Frontal cortex (tissue), 4 donors: Measurements from ENCODE around the gene PTOV1. TPM values are rescaled to one million over a fixed set of nuclear protein-coding genes. Genes with fewer than 3 reads are reported as not detected.

Experiments
- DNase-seq, 2 donors: peaks; one replicate each; pipeline ENCODE4 v3.0.0; 2012; ENCODE audit warnings: low spot score in 2 of 2
- FAIRE-seq: peaks from 2 replicates; lab custom pipeline; 2012; peaks lifted over from hg19 to GRCh38; lab: Jason Lieb, UNC
- total RNA-seq: library from RNA; depleted of rRNA; stranded (reverse); fragments of >200 nt; gene quantifications from one replicate; pipeline ENCODE4 v1.2.3, GENCODE V29; 2014
- donor health status: control.
- donor health status: control.
- donor health status: control.

PTOV1 gene
- 109 TPM for total RNA-seq

DNA sequence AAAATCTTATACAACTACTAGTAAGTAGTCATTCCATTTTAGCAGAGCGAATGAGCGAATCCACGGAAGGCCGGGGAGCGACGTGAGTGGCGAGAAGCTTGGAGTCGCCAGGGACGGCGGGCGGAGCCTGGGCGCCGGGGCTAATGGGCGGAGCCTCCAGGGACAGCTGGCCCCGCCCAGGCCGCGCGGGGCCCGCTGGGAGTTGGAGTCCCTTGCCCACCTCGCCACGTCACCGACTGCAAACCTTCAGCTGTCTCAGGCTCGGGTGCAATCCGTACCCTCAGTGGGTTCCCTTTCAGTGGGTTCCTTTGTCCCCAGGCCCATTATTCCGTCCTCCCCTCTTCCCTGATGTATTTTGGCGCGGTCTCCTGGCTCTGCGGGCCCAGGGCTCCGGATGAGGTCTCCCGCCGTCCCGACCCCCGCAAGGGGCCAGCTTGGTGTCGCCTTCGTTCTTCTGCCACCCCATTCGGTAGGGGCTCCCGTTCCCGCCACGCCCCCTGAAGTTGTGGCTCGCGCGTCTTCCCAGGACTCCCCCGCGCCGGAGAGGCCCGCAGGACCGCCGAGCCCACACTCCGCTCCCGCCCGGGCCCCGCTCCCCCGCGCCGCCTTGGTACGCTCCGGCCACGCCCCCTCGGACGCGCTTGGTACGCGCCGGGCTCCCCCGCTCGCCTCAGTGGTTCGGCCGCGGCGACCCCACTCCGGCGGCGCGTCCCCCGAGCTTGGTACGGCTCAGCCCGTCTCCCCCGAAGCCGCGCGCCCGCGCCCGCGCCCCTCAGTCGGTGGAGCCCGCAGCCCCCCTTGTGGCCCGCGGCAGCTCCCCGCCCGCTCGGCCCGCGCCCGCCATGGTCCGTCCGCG lies at the start of gene PTOV1:
PTOV1 (plus strand) TSS at position 673 of the 856 bp plus-strand sequence.
- FAIRE-seq (no peak), DNase-seq (peak; percentile 99 to 100)

DNA sequence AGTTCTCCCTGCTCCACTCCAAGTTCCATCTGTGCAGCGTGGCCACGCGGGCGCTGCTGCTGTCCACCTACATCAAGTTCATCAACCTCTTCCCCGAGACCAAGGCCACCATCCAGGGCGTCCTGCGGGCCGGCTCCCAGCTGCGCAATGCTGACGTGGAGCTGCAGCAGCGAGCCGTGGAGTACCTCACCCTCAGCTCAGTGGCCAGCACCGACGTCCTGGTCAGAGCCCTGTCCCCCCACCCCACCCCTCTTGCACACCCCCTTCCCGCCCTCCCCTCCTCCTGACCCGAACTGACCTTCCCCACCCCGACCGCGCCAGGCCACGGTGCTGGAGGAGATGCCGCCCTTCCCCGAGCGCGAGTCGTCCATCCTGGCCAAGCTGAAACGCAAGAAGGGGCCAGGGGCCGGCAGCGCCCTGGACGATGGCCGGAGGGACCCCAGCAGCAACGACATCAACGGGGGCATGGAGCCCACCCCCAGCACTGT lies 49.5 kb upstream of the PTOV1 start:
- DNase-seq: no peak
- FAIRE-seq: no peak

DNA sequence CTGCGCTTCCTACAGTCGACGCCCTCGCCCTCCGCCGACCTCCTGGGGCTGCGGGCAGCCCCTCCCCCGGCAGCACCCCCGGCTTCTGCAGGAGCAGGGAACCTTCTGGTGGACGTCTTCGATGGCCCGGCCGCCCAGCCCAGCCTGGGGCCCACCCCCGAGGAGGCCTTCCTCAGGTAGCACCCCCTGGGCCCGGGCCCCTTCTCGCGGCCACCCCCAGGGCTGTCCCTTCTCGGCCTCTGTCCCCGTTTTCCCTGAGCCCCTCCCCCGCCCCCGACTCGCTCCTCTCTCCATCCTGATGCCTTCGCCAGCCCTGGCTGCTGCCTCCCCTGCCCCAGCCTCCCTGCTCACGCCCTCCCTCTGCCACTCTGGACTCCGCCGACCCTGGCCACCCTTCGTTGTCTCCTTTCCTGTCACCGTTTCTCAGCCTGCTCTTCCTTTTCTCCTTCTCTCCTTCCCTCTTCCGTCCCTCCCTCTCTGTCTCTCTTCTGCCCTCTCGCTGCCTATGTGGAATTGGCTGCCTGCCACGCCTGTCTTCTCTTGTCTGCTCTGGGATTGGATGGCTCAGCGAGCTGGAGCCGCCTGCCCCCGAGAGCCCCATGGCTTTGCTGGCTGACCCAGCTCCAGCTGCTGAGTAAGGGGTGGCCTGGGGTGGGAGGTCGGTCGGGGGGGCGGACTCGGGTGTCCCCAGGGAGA lies 48.8 kb upstream of the PTOV1 start:
- peak; percentile 89 to 95 for DNase-seq
- no peak for FAIRE-seq

DNA sequence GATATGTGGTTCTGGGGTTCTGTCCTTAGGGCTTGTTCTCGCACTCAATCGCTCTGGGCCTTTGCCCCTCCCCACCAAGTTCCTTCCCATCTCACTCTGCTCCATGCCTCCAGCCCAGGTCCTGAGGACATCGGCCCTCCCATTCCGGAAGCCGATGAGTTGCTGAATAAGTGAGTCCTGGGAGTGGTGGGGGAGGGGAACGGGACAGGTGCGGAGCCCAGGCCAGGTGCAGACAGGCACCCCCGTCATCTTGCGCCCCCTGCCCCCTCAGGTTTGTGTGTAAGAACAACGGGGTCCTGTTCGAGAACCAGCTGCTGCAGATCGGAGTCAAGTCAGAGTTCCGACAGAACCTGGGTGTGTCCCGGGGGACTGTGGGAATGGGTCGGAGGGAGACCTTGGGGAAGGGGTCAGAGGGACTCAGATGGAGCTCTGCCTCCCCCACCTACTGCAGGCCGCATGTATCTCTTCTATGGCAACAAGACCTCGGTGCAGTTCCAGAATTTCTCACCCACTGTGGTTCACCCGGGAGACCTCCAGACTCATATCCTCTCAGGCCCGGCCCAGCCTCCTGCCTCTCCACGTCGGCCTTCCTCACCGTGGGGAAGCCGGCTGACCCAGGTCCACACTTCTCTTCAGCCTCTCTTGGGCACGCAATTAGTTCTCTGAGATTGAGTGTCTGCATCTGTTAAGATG lies 48.0 kb upstream of the PTOV1 start:
- no peak for DNase-seq
- no peak for FAIRE-seq

DNA sequence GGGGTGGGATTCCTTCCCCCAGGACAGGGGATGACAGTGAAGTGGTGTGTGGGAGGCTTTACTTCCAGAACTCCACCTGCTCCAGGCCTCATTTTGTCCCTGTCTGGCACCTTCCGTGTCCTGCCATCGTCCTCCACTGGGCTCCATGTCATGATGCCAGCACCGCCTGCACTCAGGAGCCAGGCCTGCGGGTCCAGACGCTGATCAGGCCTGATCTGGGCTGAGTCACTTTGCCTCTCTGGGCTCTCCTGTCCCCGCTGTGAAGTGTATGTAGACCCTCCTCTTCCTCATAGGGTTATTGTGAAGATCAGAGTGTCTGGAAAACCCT lies 47.5 kb upstream of the PTOV1 start:
- FAIRE-seq (no peak), DNase-seq (no peak)

DNA sequence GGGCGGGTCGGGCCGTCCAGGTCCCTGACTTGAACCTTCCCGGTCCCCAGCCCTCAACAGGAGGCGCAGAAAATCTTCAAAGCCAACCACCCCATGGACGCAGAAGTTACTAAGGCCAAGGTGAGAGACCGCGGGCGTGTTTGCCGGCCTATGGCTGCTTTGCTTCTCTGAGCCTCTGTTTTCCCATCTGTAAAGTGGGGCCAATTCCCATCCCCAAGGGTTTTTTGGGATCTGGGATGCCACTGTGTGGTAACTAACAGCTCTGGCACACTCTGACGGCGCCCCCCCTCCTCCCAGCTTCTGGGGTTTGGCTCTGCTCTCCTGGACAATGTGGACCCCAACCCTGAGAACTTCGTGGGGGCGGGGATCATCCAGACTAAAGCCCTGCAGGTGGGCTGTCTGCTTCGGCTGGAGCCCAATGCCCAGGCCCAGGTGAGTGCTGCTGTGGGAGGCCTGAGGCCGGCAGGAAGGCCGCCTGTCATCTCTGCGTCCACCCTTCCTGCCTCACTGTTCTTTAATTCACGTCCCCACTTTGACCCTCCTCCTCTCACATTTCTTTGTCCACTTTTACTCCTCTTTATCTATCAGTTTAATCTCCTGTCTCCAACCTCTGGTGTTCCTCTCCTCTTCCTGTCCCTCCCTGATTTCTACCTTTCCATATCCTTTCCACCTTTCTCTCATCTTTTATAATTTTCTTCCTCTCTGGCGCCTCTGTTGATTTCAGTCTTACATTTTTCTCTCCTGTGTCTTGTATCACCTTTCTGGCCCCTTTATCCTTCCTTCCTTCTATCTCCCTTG lies 44.9 kb upstream of the PTOV1 start:
- no peak for FAIRE-seq

DNA sequence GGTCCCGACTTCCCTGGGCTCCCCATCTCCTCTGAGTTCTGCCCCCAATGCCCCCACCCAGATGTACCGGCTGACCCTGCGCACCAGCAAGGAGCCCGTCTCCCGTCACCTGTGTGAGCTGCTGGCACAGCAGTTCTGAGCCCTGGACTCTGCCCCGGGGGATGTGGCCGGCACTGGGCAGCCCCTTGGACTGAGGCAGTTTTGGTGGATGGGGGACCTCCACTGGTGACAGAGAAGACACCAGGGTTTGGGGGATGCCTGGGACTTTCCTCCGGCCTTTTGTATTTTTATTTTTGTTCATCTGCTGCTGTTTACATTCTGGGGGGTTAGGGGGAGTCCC lies 44.4 kb upstream of the PTOV1 start:
- FAIRE-seq: no peak

More for the DNA sequence above, 44.9 kb upstream of the PTOV1 start:
- DNase-seq: no peak

DNA sequence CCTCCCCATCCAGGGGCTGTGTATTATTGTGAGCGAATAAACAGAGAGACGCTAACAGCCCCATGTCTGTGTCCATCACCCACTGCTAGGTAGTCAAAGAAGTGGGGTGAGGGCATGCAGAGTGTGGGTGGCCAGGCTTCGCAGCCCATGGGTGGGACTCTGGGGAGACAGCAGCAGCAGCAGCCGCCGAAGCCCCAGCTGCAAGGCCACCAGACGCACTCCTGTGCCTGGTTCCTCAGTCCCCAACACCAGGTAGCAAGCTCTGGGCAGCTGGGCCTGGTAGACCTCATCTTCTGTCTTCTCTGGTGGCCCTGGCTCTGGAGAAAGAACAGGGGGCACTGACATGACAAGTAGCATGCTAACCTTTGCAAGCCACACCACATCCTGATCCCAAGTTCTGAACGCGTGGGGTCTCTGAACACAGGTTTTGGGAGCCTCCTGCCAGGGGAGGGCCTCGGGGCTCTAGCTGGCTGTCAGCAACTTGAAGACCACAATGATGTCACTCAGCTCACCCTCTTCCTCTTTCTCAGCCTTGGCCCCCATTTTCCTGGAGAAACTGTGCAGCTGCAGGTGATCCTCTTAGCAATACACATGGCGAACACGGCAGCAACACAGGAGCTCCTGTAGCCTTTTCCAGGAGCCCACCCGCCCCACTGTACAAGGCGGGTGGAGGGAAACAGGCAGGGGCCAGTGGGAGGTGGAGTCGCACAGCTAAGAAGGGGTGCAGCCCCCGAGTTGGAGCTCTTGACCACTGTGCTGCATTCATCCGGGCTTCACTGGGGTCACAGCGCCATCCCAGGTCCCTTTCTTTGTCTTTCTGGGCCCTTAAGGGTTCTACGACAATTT lies 43.7 kb upstream of the PTOV1 start:
- DNase-seq (no peak), FAIRE-seq (no peak)

More for the DNA sequence above, 44.4 kb upstream of the PTOV1 start:
- no peak for DNase-seq

DNA sequence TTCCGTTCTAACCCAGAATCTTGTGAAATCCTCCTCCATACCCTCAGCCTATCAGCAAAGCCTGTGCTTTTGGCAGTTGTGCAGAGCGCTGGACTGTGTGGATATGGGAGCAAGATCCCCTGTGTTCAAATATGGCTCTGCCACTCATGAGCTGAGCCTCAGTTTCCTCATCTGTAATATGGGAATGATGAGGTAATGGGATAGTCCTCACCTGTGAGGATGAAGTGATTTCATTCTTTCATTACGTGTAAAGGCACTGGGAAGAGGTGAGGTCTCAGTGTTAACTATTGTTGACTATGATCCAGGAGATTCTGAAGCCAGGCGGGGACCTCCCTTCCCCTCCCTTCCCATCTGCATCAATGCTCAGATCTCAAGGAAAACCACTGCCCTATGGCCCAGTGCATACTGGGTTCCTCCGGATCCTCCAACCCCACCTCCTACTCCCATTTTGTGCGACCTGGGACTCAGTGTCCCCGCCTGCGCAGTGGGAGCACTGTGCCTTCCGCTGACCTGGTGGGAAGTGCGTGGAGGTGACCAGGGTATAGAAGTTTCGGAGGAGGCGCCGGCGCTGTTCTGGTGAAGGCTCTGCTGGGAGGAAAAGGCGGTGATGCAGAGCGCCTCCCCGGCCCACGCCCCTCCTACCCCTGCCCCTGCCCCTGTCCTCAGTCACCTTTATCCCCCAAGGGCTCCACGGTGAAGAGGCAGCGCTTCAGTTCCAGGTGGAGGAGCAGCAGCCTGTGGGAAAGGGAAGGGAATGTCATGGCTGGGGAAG lies 42.9 kb upstream of the PTOV1 start:
- DNase-seq: no peak
- no peak for FAIRE-seq

DNA sequence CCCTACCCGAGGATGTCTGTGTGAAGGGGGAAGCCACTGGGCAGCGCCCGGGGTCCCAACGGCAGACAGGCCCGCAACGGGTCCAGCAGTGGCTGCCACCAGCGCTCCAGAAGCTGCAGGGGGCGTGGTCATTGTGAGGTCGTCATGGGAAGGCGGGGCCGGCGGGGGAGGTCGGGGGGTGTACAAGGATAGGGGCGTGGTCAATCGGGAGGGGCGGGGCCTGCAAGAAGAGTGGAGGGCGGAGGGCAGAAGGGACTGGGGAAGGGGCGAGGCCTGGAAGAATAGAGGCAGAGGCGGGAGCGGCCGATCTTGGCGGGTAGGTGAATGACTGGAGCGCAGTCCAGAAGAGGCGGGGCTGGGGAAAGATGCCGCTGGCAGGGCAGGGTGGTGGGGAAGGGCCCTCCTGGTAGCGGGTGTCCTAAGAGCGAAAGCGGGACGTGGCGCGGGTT lies 42.2 kb upstream of the PTOV1 start:
- FAIRE-seq (no peak), DNase-seq (peak; percentile 86 to 97)

DNA sequence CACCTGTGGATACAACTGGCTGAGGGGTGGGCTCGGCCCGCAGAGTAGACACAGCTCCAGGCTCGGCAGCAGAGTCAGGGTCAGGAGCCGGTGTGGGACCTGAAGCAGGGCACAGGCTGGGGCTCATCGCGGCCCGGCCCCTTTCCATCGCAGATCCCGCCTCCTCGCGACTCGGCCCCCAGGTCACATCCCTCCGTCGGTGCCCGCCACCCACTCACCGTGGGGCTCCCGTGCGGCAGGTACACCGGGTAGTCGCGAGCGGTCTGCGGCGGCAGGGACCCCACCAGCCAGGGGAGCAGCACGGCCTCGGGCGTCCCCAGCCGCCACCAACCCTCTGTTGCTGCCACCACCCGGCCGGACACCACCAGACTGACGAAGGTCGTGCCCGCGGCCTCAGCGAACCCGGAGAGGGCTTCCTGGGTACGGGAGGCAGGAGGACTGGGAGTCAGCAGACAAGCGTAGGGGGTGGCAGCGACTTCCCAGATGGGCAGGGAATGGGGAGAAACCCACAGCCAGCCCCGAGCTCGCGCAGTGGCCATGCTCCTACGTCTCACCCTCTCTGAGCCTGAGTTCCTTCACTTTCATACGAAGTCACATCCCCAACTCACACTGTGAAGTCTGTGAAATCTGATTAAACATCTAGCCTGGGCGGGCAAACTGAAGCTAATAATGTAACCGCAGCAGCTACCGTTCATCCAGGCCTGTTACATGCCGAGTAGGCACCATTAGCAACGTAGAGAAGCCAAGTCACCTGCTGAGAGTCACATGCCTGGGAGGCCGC lies 41.6 kb upstream of the PTOV1 start:
- FAIRE-seq: no peak
- peak in 1 of 2 donors; percentile 62 for DNase-seq

DNA sequence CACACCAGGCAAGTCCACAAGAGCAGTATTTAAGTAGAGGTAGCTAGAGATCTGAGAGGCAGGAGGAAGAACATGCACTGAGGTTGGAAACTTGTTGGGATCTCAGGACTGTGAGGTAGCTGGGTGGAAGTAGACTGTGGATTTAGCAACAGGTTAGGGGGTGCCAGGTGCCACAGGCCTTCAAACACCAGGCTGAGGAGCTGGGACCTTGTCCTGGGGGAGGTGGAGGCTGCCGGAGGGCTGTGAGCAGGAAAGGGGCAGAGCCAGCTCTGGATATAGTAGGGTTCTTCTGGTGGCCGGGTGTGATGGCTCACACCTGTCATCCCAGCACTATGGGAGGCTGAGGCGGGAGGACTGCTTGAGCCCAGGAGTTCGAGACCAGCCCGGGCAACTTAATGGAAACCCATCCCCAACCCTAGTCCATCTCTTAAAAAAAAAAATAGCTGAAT lies 41.0 kb upstream of the PTOV1 start:
- no peak for FAIRE-seq
- DNase-seq: no peak

DNA sequence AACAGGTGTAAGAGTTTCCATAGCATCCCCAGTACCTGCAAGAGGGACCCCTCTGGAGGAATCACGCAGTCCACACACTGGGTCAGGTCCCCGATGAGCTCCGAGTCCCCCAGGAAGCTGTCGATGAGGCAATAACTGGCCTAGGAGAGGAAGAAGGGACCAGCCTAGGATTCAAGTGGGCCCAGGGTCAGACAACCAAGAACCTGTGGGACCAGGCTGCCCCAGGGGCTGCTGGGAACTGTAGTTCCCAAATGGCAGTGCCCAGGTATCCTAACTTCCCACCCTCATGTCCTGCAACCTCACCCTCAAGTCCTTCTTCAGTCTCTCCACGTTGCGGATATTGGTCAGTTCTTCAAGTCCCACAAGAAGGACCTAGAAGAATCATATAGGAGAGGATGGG lies 39.6 kb upstream of the PTOV1 start:
- FAIRE-seq: no peak

DNA sequence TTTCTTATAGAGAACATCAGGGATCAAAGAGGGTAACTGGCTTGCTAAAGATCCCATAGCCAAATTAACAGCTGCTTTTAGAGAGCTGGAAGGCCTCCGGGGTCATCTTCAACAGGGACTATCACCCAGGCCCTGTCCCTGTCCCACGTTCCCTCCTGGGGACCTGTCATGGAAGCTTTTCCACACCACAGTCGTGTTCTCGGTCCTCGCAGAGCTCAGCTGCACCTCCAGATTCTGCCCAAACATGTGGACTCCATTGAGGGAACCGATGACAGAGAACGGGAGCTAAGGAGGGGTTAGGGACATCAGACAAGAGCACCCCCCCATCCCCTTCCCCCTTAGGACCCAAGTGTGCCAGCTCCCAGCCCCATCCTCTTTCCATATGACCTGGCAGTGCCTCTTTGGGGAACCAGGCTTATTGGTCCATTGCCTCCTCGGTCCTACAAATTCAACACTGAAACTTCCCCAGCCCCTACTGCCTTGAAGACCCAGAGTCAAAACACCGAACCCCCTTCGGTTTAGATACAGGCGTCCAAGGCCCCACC lies 38.4 kb upstream of the PTOV1 start:
- DNase-seq (no peak), FAIRE-seq (no peak)

More for the DNA sequence above, 39.6 kb upstream of the PTOV1 start:
- no peak for DNase-seq

DNA sequence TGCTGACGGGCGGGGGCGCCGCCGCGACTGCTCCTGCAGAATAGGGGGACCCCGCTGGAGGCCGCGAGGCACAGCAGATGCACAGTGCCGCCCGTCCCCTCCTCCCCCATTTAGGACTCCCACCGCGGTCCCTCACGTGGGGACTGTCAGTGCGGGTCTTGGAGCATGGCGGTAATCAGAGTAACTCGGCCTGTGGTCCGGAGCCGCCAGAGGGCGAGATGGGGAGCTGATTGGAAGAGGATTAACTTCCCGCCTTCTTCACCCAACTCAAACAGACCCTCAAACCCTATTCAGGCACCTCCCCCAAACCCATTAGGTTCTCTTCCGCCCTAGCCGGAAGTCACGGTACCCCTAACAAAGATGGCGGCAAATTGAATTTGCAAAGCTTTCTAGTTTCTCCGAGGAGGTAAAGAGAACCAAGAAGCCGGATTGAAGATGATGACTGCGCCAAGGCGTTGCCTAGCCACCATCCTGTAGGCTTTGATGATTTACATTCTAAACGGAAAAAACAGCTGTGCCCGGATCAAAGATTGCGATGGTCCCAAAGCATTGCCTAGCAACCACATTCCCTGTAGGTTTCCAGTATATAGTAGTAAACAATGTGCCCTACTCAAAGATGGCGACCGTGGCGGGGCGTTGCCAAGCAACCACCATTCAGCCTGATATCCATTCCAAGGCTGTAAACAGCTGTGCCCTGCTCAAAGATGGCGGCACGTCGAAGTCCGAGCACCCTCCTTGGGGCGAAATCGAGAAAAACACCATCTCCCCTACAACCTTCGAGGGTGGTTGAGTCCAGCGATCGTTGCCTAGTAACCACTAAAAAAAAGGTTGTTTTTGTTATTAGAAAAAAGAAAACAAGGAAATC lies 37.7 kb upstream of the PTOV1 start, which contains the start of gene FUZ:
FUZ (minus strand) TSS at position 296 of the 865 bp plus-strand sequence; CDS start at position 110, 186 bp downstream.
- FAIRE-seq (peak; percentile 99), DNase-seq (peak; percentile 90 to 94)

DNA sequence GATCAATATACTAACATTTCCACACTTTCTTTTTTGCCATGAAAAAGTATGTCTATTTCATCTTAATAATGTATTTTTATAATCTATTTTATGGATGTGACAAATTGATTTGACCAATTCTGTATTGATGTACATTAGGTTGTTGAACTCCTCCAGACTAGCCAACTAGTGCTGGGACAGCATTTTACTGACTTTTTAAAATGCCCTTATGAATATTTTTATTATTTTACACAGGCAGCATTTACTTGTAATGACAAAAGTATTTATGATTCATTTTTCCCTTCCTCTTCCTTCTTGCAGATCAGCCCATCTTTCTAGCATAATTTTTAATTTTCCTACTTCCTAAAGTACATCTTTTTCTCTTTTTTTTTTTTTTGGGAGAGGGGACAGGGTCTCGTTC lies 36.9 kb upstream of the PTOV1 start:
- FAIRE-seq (no peak), DNase-seq (no peak)
